ENCODE results near the gene DGKG.

Gene DGKG

DNA sequence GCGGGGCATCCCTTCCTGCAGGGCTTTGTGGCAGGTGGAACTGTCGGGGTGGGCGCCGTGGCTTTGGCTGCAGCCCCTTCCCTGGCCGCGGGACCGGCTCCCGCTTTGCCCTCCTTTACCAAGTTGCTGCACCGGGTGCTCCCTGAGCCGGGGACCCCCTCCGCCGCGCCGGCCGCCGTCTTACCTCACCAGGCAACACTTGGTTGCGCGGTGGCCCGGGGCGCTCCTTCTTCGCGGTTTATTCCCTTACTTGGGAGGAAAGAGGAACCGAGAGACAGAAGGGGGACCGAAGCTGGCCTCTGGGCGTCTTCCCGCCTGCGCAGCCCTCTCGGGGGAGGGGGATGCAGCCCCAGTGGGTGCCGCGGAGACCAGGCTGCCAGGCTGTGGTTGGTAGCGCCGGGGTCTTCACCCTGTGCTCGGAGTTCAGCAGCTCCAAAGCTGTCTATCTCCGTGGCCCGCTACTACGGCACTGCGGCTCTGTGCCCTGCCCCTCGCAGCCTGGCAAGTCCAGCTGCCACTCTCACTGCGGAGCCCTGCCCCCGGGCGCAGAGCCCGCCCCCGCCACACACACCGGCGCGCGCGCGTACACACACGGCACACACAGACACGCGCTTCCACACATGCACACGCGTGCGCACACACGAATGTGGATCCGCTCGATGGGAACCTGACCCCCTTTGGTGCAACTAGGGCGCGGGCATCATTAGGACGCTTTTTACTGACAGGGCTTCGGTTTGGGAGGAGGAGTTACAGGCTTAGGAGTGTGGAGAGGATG, at the start of gene DGKG:
Gene DGKG, minus strand, starts transcription at position 473 of the 775 bp plus-strand sequence. CDS start 41,775 bp downstream, outside the sequence.
- DNase-seq, result peak; percentile 36

DNA sequence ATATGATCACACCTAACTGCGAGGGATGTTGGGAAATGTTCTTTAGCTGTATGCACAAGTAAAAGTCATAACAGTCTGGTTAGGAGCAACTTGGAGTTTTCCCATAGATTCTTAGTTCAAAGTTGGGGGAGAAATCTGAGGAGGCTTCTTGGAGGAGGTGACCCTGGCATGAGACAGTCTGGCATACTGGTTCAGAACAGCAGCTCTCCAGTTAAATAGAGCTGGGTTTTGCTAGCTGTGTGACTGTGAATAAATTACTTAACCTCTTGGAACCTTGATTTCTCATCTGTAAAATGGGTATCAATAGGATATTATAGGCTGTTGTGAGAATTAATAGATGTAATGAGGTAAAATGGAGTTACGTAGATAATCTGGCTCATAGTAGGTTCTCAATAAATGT, 49.1 kb upstream of the DGKG start:
- no peak for DNase-seq

DNA sequence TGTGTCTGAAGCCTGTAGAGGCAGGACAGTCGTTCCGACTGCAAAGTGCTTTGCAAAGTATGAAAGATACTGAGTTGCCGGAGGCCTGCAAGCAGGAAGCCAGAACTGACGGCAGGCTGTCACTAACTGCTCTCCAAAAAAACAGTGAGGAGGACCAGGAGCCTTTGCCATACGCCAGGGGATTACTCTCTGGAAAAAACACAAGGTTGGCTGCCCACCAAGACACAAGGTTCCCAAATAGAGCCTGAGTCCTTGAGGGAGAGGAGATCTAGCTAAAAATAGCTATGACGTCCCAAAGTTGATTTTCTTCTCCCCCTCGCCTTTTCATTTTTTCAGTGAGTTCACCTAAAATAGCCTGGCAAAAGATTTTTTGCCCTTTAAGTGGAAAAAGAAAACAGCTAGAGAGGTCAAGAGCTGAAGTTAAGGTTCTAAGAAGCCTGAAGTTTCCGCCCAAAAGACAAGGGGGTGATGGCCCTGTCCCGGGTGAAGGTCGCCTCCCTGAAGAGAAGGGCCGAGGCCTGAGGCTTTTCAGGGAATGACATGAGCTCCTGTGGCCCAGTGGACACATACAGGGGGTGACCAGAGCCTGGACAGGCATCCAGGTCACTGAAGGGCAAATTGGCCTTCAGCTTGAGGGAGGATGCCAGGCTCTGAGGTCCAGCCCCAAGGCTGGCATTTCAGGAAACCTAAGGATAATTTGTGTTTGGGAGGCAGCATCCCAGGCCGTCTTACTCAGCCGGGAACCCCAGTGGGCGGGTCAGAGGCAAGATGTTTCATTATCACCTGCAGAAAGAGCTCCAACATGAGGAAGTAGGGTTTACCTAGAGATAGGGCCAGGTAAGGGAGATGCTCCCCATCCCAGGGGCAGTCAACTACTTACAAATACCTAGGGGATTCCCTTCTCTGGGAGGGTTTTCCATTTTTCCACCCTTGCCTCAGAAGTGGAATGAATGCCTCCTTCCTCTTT, 44.9 kb upstream of the DGKG start:
- no peak for DNase-seq

DNA sequence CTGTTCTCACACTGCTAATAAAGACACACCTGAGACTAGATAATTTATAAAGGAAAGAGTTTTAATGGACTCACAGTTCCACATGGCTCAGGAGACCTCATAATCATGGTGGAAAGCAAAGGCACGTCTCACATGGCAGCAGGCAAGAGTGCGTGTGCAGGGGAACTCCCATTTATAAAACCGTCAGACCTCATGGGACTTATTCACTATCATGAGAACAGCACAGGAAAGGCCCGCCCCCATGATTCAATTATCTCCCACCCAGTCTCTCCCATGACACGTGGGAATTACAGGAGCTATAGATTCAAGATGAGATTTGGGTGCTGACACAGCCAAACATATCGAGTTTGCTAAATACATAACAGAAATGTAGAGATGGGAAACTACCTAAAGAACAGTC, 39.5 kb upstream of the DGKG start:
- DNase-seq, result no peak

DNA sequence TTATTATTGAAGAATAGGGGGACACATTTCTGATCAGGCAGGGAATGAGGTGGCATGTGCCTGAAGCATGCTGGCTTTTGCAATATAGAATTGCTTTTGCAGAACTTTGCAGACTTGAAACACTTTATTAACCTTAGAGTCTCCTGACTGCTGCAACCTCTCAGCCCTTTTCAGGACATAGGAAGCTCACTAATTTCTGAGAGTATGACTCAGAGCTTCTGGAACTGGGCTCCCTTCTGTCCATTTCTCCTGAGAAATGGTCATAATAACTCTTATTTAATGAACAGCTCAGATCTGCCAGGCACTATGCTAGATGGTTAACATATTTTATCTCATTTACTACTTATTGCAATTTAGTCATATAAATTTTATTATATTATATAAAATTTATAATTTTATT, 38.6 kb upstream of the DGKG start:
- no peak for DNase-seq

DNA sequence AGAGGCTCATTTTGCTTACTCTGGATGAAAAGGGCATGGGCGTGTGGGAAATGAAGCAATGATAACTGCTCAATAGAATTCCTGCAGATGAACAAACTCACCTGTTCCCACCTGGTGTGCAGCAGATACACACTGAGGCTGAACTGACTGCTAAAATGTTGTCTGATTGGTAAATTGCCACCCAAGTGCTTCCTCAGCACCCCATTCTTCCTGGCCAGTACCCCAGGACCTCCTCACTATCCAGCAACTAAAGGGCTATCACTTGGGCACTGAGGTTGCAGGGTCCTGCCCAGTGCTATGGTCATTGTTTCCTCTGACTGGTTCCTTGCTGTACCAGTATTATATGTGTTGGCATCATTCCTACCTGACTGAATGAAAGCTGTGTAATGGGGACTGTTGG, 38.0 kb upstream of the DGKG start:
- DNase-seq, result no peak

DNA sequence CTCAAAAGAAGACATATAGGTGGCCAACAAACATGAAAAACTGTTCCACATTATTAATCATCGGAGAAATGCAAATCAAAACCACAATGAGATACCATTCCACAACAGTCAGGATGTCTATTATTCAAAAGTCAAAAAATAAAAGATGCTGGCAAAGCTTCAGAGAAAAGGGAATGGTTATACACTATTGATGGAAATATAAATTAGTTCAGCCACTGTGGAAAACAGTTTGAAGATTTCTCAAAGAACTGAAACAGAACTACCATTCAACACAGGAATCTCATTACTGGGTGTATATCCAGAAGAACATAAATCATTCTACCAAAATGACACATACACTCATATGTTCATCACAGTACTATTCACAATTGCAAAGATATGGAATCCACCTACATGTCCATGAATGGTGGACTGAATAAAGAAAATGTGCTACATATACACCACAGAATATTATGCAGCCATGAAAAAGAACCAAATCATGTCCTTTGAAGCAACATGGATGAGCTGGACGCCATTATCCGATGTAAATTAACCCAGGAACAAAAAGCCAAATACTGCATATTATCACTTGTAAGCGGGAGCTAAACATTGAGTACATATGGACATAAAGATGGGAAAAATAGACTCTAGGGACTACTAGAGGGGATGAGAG, 32.7 kb upstream of the DGKG start:
- DNase-seq, result no peak

DNA sequence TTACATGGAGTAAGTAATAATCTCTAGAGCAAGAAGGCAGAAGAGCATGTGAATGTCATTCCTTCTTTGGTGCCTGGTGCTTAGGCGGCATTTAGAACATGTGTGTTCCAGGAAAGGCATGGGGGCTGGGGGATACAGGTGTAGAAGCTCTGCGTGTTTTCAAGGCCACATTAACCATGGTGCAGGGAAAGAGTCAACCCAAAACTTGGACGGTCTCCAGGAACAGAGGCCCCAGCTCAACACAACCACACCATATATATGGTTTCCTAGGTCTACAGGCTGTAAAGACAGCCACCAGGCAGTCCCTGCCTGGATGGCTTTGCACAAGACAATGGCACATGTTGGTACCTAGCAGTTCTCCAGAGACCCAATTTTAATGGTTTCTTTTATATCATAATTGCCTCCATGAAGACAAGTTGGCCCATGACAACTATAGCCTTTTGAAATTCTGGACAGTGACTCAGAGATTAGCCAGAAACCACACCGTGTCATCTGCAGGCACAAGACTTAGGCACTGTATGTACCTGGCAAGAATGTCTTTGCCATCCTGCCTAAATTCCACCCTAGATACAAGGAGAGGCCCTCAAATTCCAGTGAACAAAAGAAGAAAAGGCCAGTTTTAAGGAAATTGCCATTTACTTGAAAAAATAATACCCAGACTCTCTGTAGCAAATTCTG, 25.0 kb upstream of the DGKG start:
- DNase-seq, result no peak

DNA sequence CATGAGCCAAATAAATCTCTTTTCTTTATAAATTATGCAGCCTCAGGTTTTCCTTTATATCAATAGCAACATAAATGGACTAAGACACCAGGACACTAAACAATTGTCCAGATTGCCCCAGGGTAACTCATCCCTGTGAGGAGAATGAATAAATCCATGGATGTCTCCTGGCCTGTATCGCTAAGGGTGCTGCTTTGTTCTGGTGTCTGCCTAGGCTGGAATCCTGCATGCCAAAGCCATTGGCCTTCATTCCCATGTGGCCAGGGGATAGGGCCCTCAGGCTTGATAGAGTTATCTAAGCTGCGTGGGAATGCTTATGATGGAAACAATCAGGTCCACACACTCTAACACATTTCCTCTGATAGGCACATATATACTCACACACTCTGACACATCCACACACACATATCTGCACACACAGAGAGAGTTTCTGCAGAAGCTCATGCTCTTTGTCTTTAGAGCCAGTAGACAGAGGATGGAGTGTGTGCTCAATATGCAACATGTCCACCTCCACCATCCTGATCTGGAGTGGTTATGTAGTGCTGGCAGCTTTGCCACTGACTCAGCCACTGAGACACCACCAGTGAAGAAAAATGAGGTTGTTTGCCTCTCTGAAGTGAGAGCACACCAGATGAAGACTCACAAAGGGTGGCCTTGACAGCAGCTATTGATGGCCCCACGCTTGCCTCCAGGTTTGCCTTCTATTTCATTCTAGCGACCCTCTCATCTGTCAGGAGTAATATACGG, 24.0 kb upstream of the DGKG start:
- no peak for DNase-seq

DNA sequence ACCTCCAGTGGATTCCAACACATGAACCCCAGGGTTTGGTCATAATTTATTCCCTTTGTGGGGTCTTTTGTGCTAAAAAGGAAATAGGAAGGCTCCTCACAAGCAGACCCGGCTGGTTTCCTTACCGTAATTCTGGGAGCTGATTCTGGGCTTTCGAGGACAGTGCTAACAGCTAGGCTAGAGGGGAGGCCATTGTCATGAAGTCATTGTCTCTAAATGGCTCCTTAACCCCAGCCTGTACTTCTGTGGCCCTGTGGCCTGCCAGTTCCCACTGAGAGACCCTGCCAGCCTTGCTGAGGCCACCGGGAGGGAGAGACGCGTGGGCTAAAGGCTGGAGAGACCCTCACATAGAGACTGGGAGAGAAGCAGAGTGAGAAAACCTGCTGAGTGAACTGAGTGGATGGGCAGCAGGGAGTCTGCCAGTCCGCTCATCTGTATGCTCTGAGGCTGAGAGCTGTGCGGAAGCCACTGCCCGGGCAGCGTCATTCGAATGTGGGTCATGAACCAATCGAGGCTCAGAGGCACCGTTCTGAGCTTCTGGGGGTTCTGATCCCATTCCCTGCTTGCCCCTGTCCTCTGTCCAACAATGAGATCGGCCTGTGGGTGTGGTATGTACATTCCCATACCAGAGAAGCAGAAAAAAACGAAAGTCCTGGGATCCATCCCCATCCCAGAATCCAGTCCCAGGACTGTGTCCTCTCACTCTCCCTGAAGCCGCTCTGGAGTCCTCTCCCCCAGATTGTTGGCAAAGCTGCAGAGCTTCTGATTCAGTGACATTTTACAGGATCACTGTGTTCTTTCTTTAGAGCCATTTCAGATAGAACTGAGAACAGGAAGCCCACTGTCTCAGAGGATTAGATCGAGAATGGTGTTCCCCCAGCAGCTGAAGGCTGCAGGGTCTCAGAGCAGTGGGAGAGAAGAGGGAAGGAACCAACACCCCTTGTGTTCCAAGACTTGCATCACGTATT, 21.3 kb upstream of the DGKG start:
- no peak for DNase-seq

DNA sequence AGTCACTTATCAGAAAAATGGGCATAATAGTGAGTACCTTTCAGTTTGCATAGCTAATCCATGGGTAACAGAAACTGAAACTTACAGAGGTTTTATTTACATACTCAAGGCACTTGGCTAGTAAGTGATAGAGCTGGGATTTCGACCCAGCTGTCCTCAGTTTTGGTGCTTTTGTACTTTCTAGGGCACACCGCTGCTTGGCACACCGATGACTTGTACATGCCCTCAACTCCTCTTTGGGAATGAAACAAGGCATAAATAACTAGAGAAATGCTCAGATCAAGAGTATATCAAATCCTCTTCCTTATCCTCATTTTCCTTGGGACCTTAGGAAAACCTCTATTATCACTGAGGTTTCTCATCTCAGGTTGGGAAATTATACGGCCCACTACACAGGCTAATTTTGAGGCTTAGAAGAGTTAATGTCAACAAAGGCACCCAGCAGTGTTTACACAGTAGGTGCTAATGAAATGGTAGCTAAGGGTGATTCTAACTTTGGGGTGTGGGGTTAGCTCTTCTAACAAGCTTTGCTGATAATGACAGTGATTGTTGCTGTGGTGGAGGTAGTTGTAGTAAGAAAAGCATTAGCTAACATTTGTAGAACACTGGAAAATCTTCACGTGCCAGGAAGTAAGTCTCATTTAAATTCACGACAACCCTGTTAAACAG, 20.3 kb upstream of the DGKG start:
- no peak for DNase-seq

DNA sequence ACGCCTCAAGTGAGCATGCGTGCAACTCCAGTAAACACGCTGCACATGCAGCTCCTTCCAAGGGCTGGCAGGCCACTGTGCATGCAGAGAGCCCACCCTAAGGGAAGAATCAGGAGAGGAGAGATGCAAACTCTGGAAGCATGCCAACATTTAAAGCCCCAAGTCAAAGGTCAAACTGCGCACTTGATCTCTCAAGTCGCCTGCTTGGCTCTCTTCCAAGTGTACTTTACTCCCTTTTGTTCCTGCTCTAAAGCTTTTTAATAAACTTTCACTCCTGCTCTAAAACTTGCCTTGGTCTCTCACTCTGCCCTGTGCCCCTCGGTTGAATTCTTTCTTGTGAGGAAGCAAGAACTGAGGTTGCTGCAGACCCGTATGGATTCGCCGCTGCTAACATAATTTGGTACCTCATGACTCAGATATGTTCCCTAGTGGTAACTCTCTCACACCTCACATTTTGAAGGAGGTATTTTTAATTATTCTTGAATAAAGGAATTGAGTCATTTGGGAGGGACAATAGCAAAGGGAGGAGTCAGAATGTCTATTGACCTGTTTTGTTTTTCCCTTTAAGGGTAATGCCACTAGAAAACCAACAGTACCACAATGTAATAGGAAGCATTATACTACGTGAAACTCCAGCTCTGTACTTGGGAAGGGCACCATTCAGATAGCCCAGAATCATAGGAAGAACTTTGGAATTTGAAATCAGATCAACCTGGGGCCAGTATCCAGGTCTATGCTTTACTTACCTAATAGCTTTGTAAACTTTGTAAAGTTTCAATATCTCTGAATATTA, 19.6 kb upstream of the DGKG start:
- DNase-seq, result no peak

DNA sequence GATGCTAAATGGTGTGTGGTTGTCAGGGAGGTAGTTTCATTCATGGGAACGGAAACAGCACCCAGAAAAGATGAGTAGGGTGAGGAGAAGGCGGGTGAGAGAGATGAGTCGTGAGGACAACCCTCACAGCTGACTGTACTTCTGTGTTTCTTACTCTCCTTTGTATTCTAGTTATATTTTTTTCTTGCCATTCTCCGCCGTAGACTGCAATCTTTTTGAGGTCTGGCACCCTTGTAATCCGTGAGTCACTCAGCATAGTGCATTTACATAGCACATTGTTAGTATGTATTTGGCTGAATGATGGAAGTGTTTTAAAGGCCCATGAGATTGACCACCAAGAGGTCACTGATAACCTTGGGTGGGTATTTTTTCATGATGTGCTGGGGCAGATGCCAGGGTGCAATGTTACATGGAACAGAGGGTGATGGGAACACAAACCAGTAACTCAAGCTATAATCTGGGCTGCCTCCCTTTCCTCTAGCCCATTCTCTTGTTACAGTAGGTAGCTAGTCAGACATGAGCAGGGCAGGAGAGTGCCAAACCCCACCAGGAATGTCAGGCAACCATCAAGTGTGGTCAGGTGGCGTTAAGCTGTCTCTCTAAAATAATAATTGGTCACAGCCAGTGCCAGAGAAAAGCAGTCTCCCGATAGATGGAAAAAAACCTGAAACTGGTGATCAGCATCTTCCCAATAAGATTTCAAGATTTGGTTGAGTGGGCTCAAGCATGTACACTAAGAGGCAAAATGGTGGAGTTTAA, 18.8 kb upstream of the DGKG start:
- DNase-seq, result no peak

DNA sequence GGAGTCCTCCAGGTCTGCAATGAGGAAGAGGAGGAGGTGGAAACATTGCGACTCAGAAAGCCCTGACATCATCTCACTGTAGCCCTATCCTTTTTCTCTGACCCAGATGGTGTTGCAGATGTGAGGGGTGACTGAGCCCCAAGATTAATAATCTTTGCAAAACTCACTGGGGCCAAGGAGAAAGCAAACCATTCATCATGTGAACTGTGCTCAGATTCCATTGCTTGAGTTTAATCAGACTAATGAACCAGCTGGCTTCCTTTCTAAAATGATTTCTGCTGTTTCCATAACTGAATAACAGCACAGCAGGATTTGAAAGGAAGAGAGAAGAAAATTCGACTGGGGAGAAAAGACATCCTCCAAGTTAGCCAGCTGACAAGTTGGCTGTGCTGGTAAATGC, 13.4 kb upstream of the DGKG start:
- no peak for DNase-seq

DNA sequence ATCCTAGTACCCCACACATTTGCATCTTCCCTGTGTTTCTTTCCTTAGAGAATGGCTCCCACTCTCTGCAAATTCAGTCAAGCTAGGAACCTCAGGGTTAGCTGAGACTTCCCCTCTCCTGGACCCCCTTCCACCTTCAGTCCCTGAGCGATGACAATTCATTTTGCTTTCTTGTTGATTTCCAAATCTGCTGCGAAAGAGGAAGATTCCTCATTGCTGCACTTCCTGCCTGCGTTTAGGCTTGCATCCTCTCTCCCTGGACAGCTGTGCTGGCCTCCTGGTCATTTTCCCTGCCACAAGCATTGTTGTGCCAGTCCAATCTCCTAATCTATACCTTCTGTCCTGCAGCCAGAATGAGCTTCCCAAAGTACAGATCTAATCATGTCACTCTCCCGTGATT, 12.3 kb upstream of the DGKG start:
- DNase-seq, result peak; percentile 13

DNA sequence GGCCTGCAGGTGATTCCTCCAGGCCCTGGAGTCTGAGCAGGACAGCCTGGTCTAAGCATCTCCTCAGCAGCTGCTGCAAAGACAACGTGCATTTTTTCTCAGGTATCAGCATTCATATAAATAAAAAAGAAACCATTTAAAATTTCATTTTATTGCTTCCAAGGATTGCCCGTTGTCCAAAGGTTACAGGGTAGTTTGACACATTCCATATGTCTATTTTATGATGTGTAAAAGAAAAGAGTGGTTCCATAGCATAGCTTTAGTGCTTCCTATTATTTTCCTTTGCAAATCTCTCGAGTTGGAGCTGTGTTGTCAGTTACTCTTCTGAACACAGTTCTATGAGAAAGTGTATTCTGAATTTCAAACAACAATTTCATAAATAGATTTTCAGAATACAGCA, 7.2 kb upstream of the DGKG start:
- DNase-seq, result no peak

DNA sequence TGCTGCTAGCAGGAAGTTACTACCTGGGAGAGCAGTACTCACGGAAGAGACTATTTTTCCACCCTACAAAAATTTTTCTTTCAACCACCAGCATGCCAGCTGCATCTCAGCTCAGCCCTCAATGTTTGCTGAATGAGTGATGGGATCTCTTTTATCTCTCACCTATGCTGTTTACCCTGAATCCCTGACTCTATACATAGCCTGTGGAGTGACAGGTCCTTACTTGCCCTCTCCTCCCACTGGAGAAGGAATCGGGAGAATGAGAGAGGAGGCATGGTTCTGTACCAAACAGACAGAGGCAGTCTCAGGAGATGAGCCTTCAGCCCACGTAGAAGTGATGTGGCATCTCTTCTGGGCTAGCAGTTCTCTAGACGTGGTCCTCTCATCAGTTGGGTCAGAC, 6.7 kb upstream of the DGKG start:
- DNase-seq, result no peak

DNA sequence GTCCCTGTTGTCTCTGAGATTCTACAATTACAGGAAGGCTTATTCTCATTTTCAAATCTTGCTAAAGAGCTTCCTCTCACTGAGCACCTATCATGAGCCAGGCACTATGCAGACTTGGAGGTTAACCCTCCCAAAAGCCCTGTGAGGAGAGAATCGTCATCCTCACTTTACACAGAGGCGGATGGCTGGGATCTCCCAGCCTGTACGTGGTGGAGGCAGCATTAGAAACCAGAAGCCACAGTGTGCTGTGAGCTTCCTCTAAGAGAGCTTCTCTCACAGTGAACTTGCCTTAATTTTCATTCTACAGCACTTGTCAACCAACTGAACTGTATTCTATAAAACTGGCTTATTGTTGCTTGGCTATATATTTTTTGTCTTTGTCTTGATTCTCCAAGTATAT, 6.1 kb upstream of the DGKG start:
- no peak for DNase-seq

DNA sequence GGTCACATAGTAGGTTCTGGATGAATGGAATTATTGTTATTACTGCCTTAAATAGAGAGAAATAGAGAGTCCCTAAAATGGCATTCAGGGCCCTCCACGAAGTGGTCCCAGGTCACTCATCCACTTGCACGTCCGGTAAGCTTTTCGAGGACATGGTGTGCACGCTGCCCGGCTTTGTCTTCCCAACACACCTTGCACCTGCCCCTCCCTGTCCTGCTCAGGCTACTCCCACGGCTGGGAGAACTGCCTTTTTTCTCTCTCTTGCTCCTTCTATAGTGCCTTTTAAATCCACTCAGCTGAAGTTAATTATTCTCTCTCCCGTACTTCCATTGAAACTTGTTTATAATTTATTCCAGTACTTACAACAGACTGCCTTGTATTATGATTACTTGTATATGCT, 5.6 kb upstream of the DGKG start:
- DNase-seq, result no peak
